Chondrocyte (in vitro differentiated cells): ENCODE data around the gene COL1A1. TPM values are rescaled to one million over a fixed set of nuclear protein-coding genes. Genes with fewer than 3 reads are reported as not detected.

ENCODE experiments used
- DNase-seq: peaks from one replicate; pipeline ENCODE4 v3.0.0; 2021; ENCODE audit warnings: mixed read lengths, low spot score
- H3K27ac Mint-ChIP-seq: one replicate; pipeline ENCODE4 v1.8.0; 2021; ENCODE audit warnings: mild to moderate bottlenecking, moderate library complexity, mixed read lengths; ENCODE audit not compliant: unreplicated experiment
- H3K27me3 Mint-ChIP-seq: 2 replicates; pipeline ENCODE4 v1.8.0; 2021; ENCODE audit warnings: low read depth, mixed read lengths
- H3K36me3 Mint-ChIP-seq: 2 replicates; pipeline ENCODE4 v1.8.0; 2021; ENCODE audit warnings: low read depth, mixed read lengths
- H3K4me1 Mint-ChIP-seq: 2 replicates; pipeline ENCODE4 v1.8.0; 2021; ENCODE audit warnings: low read depth, mild to moderate bottlenecking, mixed read lengths
- H3K4me3 Mint-ChIP-seq: one replicate; pipeline ENCODE4 v1.8.0; 2021; ENCODE audit warnings: mild to moderate bottlenecking, moderate library complexity, mixed read lengths; ENCODE audit not compliant: unreplicated experiment
- H3K9me3 Mint-ChIP-seq: 2 replicates; pipeline ENCODE4 v1.8.0; 2021; ENCODE audit warnings: low read depth, mixed read lengths
- total RNA-seq: library from RNA; stranded (reverse); gene quantifications from 3 replicates; pipeline ENCODE4 v1.2.1, GENCODE V29; 2021
- TF ChIP-seq, protein P1 (sequence below): fragments of 200-600 bp; sonication (generic); IDR thresholded peaks from 2 replicates; pipeline ENCODE4 v1.5.0; 2021; ENCODE audit warnings: antibody characterized with exemption, mild to moderate bottlenecking, moderate library complexity

COL1A1 gene
- total RNA-seq, 1 donor from 2014 or later = 35,333 TPM

GRCh38 chr17:50203086-50203485 is 1.7 kb upstream of the COL1A1 start:
- Mint-ChIP-seq H3K27ac (peak overlapping the region; percentile 100), H3K27me3 (no peaks in the 10 kb centered on the region), H3K4me3 (peak overlapping the region; percentile 99), H3K4me1 (peaks cover 76% of the 10 kb centered on the region), H3K36me3 (peaks cover 27% of the 10 kb centered on the region), H3K9me3 (no peaks in the 10 kb centered on the region)
- DNase-seq = peak; percentile 59
- TF ChIP-seq, protein P1, sequence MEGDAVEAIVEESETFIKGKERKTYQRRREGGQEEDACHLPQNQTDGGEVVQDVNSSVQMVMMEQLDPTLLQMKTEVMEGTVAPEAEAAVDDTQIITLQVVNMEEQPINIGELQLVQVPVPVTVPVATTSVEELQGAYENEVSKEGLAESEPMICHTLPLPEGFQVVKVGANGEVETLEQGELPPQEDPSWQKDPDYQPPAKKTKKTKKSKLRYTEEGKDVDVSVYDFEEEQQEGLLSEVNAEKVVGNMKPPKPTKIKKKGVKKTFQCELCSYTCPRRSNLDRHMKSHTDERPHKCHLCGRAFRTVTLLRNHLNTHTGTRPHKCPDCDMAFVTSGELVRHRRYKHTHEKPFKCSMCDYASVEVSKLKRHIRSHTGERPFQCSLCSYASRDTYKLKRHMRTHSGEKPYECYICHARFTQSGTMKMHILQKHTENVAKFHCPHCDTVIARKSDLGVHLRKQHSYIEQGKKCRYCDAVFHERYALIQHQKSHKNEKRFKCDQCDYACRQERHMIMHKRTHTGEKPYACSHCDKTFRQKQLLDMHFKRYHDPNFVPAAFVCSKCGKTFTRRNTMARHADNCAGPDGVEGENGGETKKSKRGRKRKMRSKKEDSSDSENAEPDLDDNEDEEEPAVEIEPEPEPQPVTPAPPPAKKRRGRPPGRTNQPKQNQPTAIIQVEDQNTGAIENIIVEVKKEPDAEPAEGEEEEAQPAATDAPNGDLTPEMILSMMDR = peak; percentile 17

GRCh38 chr17:50200457-50201275 is 765 bp downstream of the COL1A1 start:
- H3K4me3 Mint-ChIP-seq = peak overlapping the region; percentile 99
- DNase-seq = peak; percentile 94
- TF ChIP-seq, protein P1 = peak; percentile 99
- no peaks in the 10 kb centered on the region for H3K27me3 Mint-ChIP-seq
- H3K36me3 Mint-ChIP-seq = peaks cover 51% of the 10 kb centered on the region
- no peaks in the 10 kb centered on the region for H3K9me3 Mint-ChIP-seq
- H3K27ac Mint-ChIP-seq = peak overlapping the region; percentile 100
- peaks cover 76% of the 10 kb centered on the region for H3K4me1 Mint-ChIP-seq

DNA sequence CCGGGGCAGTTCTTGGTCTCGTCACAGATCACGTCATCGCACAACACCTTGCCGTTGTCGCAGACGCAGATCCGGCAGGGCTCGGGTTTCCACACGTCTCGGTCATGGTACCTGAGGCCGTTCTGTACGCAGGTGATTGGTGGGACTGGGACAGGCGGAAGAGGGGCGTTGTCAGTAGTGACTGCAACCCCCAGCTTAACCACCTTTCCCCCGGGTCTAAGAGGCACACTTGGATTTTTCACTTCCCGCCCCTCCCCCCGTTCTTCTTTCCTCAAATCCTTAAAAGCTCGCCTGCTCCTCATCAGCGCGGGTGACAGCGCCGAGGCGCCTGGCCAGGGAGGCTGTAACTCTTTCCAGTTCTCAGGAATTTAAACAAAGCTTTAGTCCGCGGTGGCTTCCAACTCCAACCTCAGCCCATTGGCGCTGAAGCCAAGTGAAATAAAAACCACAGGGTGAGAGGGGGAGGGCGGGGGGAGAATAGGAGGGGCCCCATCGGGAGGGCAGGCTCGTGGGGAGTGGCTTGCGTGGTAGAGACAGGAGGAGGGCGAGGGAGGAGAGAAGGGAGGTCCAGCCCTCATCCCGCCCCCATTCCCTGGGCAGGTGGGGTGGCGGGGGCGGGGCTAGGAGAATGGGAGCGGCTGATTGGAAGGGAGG is 1.5 kb downstream of the COL1A1 start:
- H3K27me3 Mint-ChIP-seq = no peaks in the 10 kb centered on the region
- peak overlapping the region; percentile 100 for H3K27ac Mint-ChIP-seq
- DNase-seq = peak; percentile 94
- H3K9me3 Mint-ChIP-seq = no peaks in the 10 kb centered on the region
- peak overlapping the region; percentile 99 for H3K4me3 Mint-ChIP-seq
- TF ChIP-seq, protein P1 = no peak
- peaks cover 76% of the 10 kb centered on the region for H3K4me1 Mint-ChIP-seq
- H3K36me3 Mint-ChIP-seq = peaks cover 57% of the 10 kb centered on the region

GRCh38 chr17:50199211-50199802 is 2.1 kb downstream of the COL1A1 start:
- H3K4me1 Mint-ChIP-seq = peaks cover 73% of the 10 kb centered on the region
- H3K36me3 Mint-ChIP-seq = peaks cover 58% of the 10 kb centered on the region
- TF ChIP-seq, protein P1 = no peak
- H3K4me3 Mint-ChIP-seq = peak overlapping the region; percentile 99
- no peaks in the 10 kb centered on the region for H3K9me3 Mint-ChIP-seq
- H3K27me3 Mint-ChIP-seq = no peaks in the 10 kb centered on the region
- H3K27ac Mint-ChIP-seq = peak overlapping the region; percentile 100
- peak; percentile 93 for DNase-seq

DNA sequence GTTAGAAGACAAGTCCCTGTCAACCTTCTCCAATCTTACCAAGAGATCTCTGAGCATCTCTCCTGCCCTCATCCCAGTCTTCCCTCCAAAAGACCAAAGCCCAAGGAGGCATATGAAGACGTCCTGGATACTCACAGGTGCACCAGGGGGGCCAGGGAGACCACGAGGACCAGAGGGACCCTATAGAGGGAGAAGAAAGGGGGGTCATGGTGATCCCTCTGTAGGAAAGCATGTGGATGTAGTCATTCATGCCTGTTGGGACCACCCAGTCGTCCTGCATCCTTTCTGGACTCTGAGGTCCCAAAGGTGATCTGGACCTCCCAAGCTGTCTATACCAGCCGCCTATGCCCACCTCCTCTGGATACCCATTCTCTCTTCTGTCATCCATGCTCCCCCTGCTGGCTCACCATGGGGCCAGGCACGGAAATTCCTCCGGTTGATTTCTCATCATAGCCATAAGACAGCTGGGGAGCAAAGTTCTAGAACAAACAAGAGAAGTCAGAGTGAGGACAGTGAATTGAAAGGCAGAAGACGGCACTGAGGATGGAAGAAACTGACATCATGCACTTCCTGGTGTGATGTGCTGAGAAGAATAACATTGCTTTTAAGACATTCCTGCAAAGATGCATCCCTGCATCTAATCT is 3.3 kb downstream of the COL1A1 start:
- DNase-seq = peak; percentile 56
- peak overlapping the region; percentile 95 for H3K27ac Mint-ChIP-seq
- peaks cover 73% of the 10 kb centered on the region for H3K4me1 Mint-ChIP-seq

More for the DNA sequence above, 3.3 kb downstream of the COL1A1 start:
- peak overlapping the region; percentile 99 for H3K4me3 Mint-ChIP-seq
- TF ChIP-seq, protein P1 = peak; percentile 78
- H3K27me3 Mint-ChIP-seq = no peaks in the 10 kb centered on the region
- H3K9me3 Mint-ChIP-seq = no peaks in the 10 kb centered on the region
- H3K36me3 Mint-ChIP-seq = peaks cover 70% of the 10 kb centered on the region
